Endothelial cell of umbilical vein (primary cell): ENCODE measurements around the gene MVD.

Source experiments
- EZH2 ChIP-seq: IDR thresholded peaks from 2 replicates; pipeline ENCODE4 v1.6.1; 2012; ENCODE audit warnings: borderline replicate concordance, low read depth, mild to moderate bottlenecking, moderate library complexity, low read length, inconsistent platforms; ENCODE audit not compliant: severe bottlenecking
- FOS ChIP-seq: IDR thresholded peaks from 2 replicates; pipeline ENCODE4 v1.6.1; 2011; ENCODE audit warnings: mild to moderate bottlenecking, low read length, moderate library complexity, borderline replicate concordance; ENCODE audit not compliant: insufficient read depth
- MYC ChIP-seq: IDR thresholded peaks from one replicate; pipeline ENCODE4 v1.6.1; 2011; ENCODE audit warnings: mild to moderate bottlenecking, low read depth, low read length
- POLR2A ChIP-seq: IDR thresholded peaks from 2 replicates; pipeline ENCODE4 v1.6.1; 2012; ENCODE audit warnings: low read depth, mild to moderate bottlenecking, control low read depth, low read length
- POLR2AphosphoS5 ChIP-seq: IDR thresholded peaks from 2 replicates; pipeline ENCODE4 v1.6.1; 2012; ENCODE audit warnings: low read depth, mild to moderate bottlenecking, control low read depth, low read length, moderate library complexity; ENCODE audit not compliant: insufficient read depth
- TF ChIP-seq, protein P1 (sequence below): IDR thresholded peaks from 2 replicates; pipeline ENCODE4 v1.6.1; 2011; ENCODE audit not compliant: insufficient read depth, insufficient read length
- TF ChIP-seq, protein P2 (sequence below), 2 donors: IDR thresholded peaks; 1 replicate in 1 of 2; 2 replicates in 1 of 2; pipeline ENCODE4 v1.5.1; 2011; ENCODE audit warnings: low read length in 2 of 2, mild to moderate bottlenecking in 2 of 2, moderate library complexity in 2 of 2, control low read depth in 1 of 2, inconsistent platforms in 1 of 2, low read depth in 1 of 2; ENCODE audit not compliant: insufficient read depth in 1 of 2; ENCODE audit errors: extremely low read depth in 1 of 2

DNA sequence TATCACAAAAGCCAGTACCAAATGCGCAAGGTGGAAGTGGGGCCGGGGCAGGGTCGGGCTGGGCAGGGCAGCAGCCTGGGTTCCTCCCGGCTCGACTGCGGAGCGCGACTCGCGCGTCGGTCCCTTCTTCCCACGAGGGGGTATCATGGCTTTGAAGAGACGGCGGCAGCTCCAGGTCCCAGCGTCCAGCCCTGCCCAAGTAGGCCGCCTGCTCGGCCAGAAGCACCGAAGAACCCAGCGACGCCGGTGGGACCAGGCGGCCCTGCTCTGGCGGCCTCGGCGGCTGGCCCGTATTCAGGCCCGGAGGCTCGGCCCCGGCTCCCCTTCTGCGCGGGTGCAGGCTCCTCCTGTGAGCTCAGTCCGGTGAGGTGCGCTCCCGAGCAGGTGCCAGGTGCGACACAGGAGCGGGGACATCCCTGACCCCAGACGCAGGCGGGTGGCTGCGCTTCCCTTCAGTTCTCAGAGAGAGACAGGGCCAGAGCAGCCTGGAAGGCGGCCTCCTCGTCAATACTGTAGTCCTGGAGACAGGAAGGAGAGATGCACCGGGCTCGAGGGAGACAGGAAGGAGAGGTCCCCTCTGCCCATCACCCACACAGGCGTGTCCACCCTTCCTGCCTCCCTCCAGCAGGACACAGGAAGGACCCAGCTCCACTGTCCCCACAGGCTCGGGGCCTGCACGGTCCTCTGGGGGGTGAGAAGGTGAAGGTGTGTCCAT lies 34.4 kb upstream of the MVD start:
- TF ChIP-seq, protein P1, sequence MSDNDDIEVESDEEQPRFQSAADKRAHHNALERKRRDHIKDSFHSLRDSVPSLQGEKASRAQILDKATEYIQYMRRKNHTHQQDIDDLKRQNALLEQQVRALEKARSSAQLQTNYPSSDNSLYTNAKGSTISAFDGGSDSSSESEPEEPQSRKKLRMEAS: no peak
- TF ChIP-seq EZH2 (no peak), FOS (no peak), POLR2AphosphoS5 (no peak), POLR2A (no peak), MYC (no peak)
- TF ChIP-seq, protein P2, sequence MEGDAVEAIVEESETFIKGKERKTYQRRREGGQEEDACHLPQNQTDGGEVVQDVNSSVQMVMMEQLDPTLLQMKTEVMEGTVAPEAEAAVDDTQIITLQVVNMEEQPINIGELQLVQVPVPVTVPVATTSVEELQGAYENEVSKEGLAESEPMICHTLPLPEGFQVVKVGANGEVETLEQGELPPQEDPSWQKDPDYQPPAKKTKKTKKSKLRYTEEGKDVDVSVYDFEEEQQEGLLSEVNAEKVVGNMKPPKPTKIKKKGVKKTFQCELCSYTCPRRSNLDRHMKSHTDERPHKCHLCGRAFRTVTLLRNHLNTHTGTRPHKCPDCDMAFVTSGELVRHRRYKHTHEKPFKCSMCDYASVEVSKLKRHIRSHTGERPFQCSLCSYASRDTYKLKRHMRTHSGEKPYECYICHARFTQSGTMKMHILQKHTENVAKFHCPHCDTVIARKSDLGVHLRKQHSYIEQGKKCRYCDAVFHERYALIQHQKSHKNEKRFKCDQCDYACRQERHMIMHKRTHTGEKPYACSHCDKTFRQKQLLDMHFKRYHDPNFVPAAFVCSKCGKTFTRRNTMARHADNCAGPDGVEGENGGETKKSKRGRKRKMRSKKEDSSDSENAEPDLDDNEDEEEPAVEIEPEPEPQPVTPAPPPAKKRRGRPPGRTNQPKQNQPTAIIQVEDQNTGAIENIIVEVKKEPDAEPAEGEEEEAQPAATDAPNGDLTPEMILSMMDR (IDR thresholded peaks at IDR 0.05; ENCODE audit: extremely low read depth in 1 of 2, insufficient read depth in 1 of 2, low read depth in 1 of 2, low read length in 2 of 2): no peak
